ENCODE results near the gene ADAMTS15.

- TF ChIP-seq CTCF (IDR thresholded peaks at IDR 0.05), result no peak
- no peak for TF ChIP-seq POLR2A (IDR thresholded peaks at IDR 0.05)
These were observed 34.7 kb downstream of the ADAMTS15 start for GRCh38 chr11:130483124-130483523.

Data from heart left ventricle (tissue), 13 donors.